HG02885 (cell line): Measurements from ENCODE around the gene CAMK2A.

Experiments
- ATAC-seq: cut with Tn5 transposase; IDR thresholded peaks from one replicate; pipeline ENCODE4 v1.9.1; 2021; ENCODE audit warnings: mild to moderate bottlenecking; ENCODE audit not compliant: unreplicated experiment, poor library complexity

Gene CAMK2A

GRCh38 chr5:150317048-150318003 lies 27.8 kb upstream of the CAMK2A start:
- ATAC-seq = no peak

GRCh38 chr5:150316320-150316719 lies 26.7 kb upstream of the CAMK2A start:
- ATAC-seq = no peak

- no peak for ATAC-seq
Observed at GRCh38 chr5:150315245-150315644, 25.7 kb upstream of the CAMK2A start.

- no peak for ATAC-seq
Observed at GRCh38 chr5:150313921-150314716, 24.5 kb upstream of the CAMK2A start.

- ATAC-seq = no peak
Observed at GRCh38 chr5:150313501-150313900, 23.9 kb upstream of the CAMK2A start.

- no peak for ATAC-seq
Observed at GRCh38 chr5:150312518-150312917, 22.9 kb upstream of the CAMK2A start.

- ATAC-seq = no peak
Observed at GRCh38 chr5:150311015-150311692, 21.6 kb upstream of the CAMK2A start.

GRCh38 chr5:150310246-150310645 lies 20.7 kb upstream of the CAMK2A start:
- no peak for ATAC-seq

GRCh38 chr5:150309886-150310239 lies 20.3 kb upstream of the CAMK2A start:
- ATAC-seq = no peak

GRCh38 chr5:150309101-150309885 lies 19.7 kb upstream of the CAMK2A start:
- no peak for ATAC-seq

GRCh38 chr5:150307617-150308426 lies 18.2 kb upstream of the CAMK2A start:
- ATAC-seq = no peak

GRCh38 chr5:150306775-150307174 lies 17.2 kb upstream of the CAMK2A start:
- ATAC-seq = no peak

- no peak for ATAC-seq
Observed at GRCh38 chr5:150305557-150305956, 16.0 kb upstream of the CAMK2A start.

- ATAC-seq = no peak
Observed at GRCh38 chr5:150305095-150305494, 15.5 kb upstream of the CAMK2A start.

GRCh38 chr5:150304481-150305081 lies 15.0 kb upstream of the CAMK2A start:
- ATAC-seq = no peak

GRCh38 chr5:150303660-150304386 lies 14.2 kb upstream of the CAMK2A start:
- ATAC-seq = no peak

GRCh38 chr5:150303070-150303615 lies 13.6 kb upstream of the CAMK2A start:
- no peak for ATAC-seq
